Panc1 (cell line): ENCODE data around the gene CHCHD6. TPM values are rescaled to one million over a fixed set of nuclear protein-coding genes. Genes with fewer than 3 reads are reported as not detected.

ENCODE experiments used
- ATAC-seq: fragments of 200-7000 bp; cut with Tn5 transposase; 2 replicates; pipeline ENCODE4 v1.9.1; 2020; ENCODE audit warnings: mild to moderate bottlenecking, moderate library complexity
- BruUV-seq: library from RNA; stranded (reverse); fragments of 400-500 nt; replicated peaks from 2 replicates; lab custom pipeline; 2021; lab: Mats Ljungman, UMichigan
- CTCF ChIA-PET: fragments of 300-600 bp; sonication (Branson Sonifier 250); formaldehyde crosslinking; loops from one replicate; lab custom pipeline; 2022; ENCODE audit warnings: antibody characterized with exemption; lab: Charles Lee
- POLR2A ChIA-PET: fragments of 300-600 bp; sonication (Branson Sonifier 250); formaldehyde crosslinking; loops from one replicate; lab custom pipeline; 2022; ENCODE audit warnings: antibody characterized with exemption; lab: Charles Lee
- DNase-seq: peaks from one replicate; pipeline ENCODE4 v3.0.0-alpha.2; 2010; ENCODE audit warnings: low read depth, low spot score
- H3K27ac ChIP-seq: 2 replicates; pipeline ENCODE4 v1.5.1; 2011; ENCODE audit warnings: mild to moderate bottlenecking, low read length, inconsistent platforms
- H3K27me3 ChIP-seq: fragments of 200-500 bp; sonication (Bioruptor generic); 2 replicates; pipeline ENCODE4 v1.6.0; 2014; ENCODE audit warnings: low read length, inconsistent platforms; ENCODE audit not compliant: control insufficient read depth, insufficient read depth
- H3K36me3 ChIP-seq: fragments of 200-500 bp; sonication (Bioruptor generic); 2 replicates; pipeline ENCODE4 v1.5.1; 2014; ENCODE audit warnings: inconsistent platforms, mild to moderate bottlenecking, low read length, moderate library complexity; ENCODE audit not compliant: control insufficient read depth, insufficient read depth
- H3K4me1 ChIP-seq: 2 replicates; pipeline ENCODE4 v1.5.1; 2011; ENCODE audit warnings: inconsistent platforms, mild to moderate bottlenecking, low read length, moderate library complexity; ENCODE audit not compliant: control insufficient read depth, insufficient read depth
- H3K4me3 ChIP-seq, 2 experiments: 2 replicates each; pipeline ENCODE4 v1.5.1; 2011 to 2012; ENCODE audit warnings: low read depth in 2 of 2, low read length in 2 of 2, mild to moderate bottlenecking in 2 of 2, inconsistent platforms in 1 of 2, moderate library complexity in 1 of 2
- H3K9me3 ChIP-seq: fragments of 200-500 bp; sonication (Bioruptor generic); 2 replicates; pipeline ENCODE4 v1.5.1; 2014; ENCODE audit warnings: low read depth, mild to moderate bottlenecking, inconsistent platforms, low read length, moderate library complexity; ENCODE audit not compliant: control insufficient read depth, insufficient read depth
- CTCF ChIP-seq: fragments of 450-650 bp; IDR thresholded peaks from 2 replicates; pipeline ENCODE4 v1.5.1; 2017; ENCODE audit warnings: mild to moderate bottlenecking
- POLR2AphosphoS5 ChIP-seq: IDR thresholded peaks from 2 replicates; pipeline ENCODE4 v1.6.1; 2012; ENCODE audit warnings: mild to moderate bottlenecking, low read depth, low read length, moderate library complexity
- REST ChIP-seq, 2 experiments: IDR thresholded peaks; 2 replicates each; pipeline ENCODE4 v1.6.1; 2011 to 2012; ENCODE audit warnings: low read depth in 2 of 2, control low read depth in 1 of 2, low read length in 1 of 2, mild to moderate bottlenecking in 1 of 2, moderate library complexity in 1 of 2; ENCODE audit not compliant: insufficient read depth in 1 of 2
- SIN3A ChIP-seq: IDR thresholded peaks from 2 replicates; pipeline ENCODE4 v1.6.1; 2012; ENCODE audit warnings: low read depth, mild to moderate bottlenecking, low read length, moderate library complexity, borderline replicate concordance; ENCODE audit not compliant: insufficient read depth
- TCF7L2 ChIP-seq: IDR thresholded peaks from 2 replicates; pipeline ENCODE4 v1.6.1; 2011; ENCODE audit warnings: mild to moderate bottlenecking, low read depth, low read length, inconsistent platforms
- in situ Hi-C: cut with HindIII; loops from 2 replicates; pipeline ENCODE4 v1.10.0; 2016; ENCODE audit warnings: low sequenced_read_pairs, low pct_unique_long_range_greater_than_20kb
- intact Hi-C: fragments of 100-400 bp; cut with micrococcal nuclease; formaldehyde crosslinking; loops from one replicate; pipeline ENCODE4 v1.10.0; 2022; ENCODE audit not compliant: unreplicated experiment
- total RNA-seq: library from RNA; stranded (reverse); gene quantifications from one replicate; pipeline ENCODE4 v1.2.1, GENCODE V29; 2021; ENCODE audit not compliant: unreplicated experiment

CHCHD6 gene
- total RNA-seq, 1 experiment from 2014 or later = 31.5 TPM

- no TSS peak for BruUV-seq
- Histone ChIP-seq H3K27ac (no peak overlapping the region), H3K4me3 (no peak overlapping the region), H3K27me3 (no peaks in the 10 kb centered on the region), H3K36me3 (no peaks in the 10 kb centered on the region), H3K4me1 (no peaks in the 10 kb centered on the region), H3K9me3 (no peaks in the 10 kb centered on the region)
- ChIA-PET CTCF (no interaction called here), POLR2A (no interaction called here)
- in situ Hi-C loops (no loop called here), intact Hi-C loops (loop anchor here (10.0 kb wide), 2 partner anchors 96 to 786 kb away; no protein-coding TSS in a partner anchor)
- TF ChIP-seq REST (IDR thresholded peaks at IDR 0.05; ENCODE audit: insufficient read depth in 1 of 2, low read depth in 2 of 2, low read length in 1 of 2) = no peak
- no peak for TF ChIP-seq CTCF
- no peak for TF ChIP-seq POLR2AphosphoS5
- TF ChIP-seq TCF7L2 = no peak
- no peak for TF ChIP-seq SIN3A
- ATAC-seq (no peak), DNase-seq (no peak)
Observed at GRCh38 chr3:126758882-126759281, 54.8 kb downstream of the CHCHD6 start.

GRCh38 chr3:126760541-126760940, 56.5 kb downstream of the CHCHD6 start:
- TF ChIP-seq SIN3A (no peak), CTCF (no peak), TCF7L2 (no peak), REST (IDR thresholded peaks at IDR 0.05; ENCODE audit: insufficient read depth in 1 of 2, low read depth in 2 of 2, low read length in 1 of 2) (no peak), POLR2AphosphoS5 (no peak)
- Histone ChIP-seq H3K27me3 (no peaks in the 10 kb centered on the region), H3K36me3 (no peaks in the 10 kb centered on the region), H3K27ac (no peak overlapping the region), H3K4me1 (no peaks in the 10 kb centered on the region), H3K9me3 (no peaks in the 10 kb centered on the region), H3K4me3 (no peak overlapping the region)
- no peak for ATAC-seq
- in situ Hi-C loops (no loop called here), intact Hi-C loops (no loop called here)
- no peak for DNase-seq
- POLR2A ChIA-PET = no interaction called here
- no TSS peak for BruUV-seq
- CTCF ChIA-PET = no interaction called here
